K562 (cell line): ENCODE results near the gene MIEF1. TPM values are rescaled to one million over a fixed set of nuclear protein-coding genes. Genes with fewer than 3 reads are reported as not detected.

Experiments used
- C11orf30 ChIP-seq: fragments of 450-650 bp; IDR thresholded peaks from 2 replicates; pipeline ENCODE4 v1.6.1; 2016; ENCODE audit warnings: low read depth, mild to moderate bottlenecking
- CBX5 ChIP-seq: IDR thresholded peaks from 2 replicates; pipeline ENCODE4 v1.6.1; 2014; ENCODE audit warnings: low read depth, borderline replicate concordance
- CBX8 ChIP-seq: fragments of 200-600 bp; sonication (generic); IDR thresholded peaks from 2 replicates; pipeline ENCODE4 v1.6.1; 2012; ENCODE audit warnings: borderline replicate concordance, mixed run types, low read depth, mild to moderate bottlenecking, moderate library complexity, mixed read lengths, low read length, control low read depth, inconsistent platforms; ENCODE audit not compliant: poor library complexity, severe bottlenecking; ENCODE audit errors: extremely low read depth
- CREB1 ChIP-seq, 2 experiments: sonication (generic) in 1 of 2; formaldehyde crosslinking in 1 of 2; IDR thresholded peaks; 2 replicates each; pipeline versions ENCODE4 v1.6.1 to v1.8.0; 2012 to 2022; ENCODE audit warnings: inconsistent platforms in 1 of 2, mild to moderate bottlenecking in 1 of 2, missing genetic modification reagents in 1 of 2, moderate library complexity in 1 of 2
- E2F5 ChIP-seq: sonication (generic); formaldehyde crosslinking; IDR thresholded peaks from 2 replicates; pipeline ENCODE4 v1.8.0; 2022; ENCODE audit warnings: mild to moderate bottlenecking, missing genetic modification reagents
- E2F8 ChIP-seq: fragments of 450-650 bp; IDR thresholded peaks from 2 replicates; pipeline ENCODE4 v1.7.1; 2018; ENCODE audit warnings: mild to moderate bottlenecking, low read depth; ENCODE audit not compliant: partially characterized antibody
- HDAC6 ChIP-seq: IDR thresholded peaks from 2 replicates; pipeline ENCODE4 v1.6.1; 2012; ENCODE audit warnings: low read depth, mild to moderate bottlenecking, control low read depth, inconsistent platforms, low read length, moderate library complexity
- HNRNPLL ChIP-seq: fragments of 200-400 bp; formaldehyde crosslinking; IDR thresholded peaks from 2 replicates; pipeline ENCODE4 v1.6.1; 2017; ENCODE audit warnings: low read length, low read depth, mild to moderate bottlenecking; ENCODE audit not compliant: poor library complexity, severe bottlenecking
- MNT ChIP-seq, 2 experiments: fragments of 450-650 bp; conservative IDR thresholded peaks; 2 replicates each; pipeline ENCODE4 v1.6.1; 2017; ENCODE audit warnings: mild to moderate bottlenecking in 2 of 2, moderate library complexity in 2 of 2
- NRF1 ChIP-seq, 2 experiments: fragments of 450-650 bp; IDR thresholded peaks in 1 of 2; conservative IDR thresholded peaks in 1 of 2; 2 replicates each; pipeline ENCODE4 v1.6.1; 2014; ENCODE audit warnings: mild to moderate bottlenecking in 2 of 2
- RFX5 ChIP-seq: IDR thresholded peaks from 2 replicates; pipeline ENCODE4 v1.6.1; 2011; ENCODE audit warnings: low read depth, mild to moderate bottlenecking, improper control_type of control experiment, low read length
- SRF ChIP-seq, 2 experiments: fragments of 250-450, 450-650 bp in 1 of 2; sonication (Bioruptor Pico) in 1 of 2; sonication (generic) in 1 of 2; formaldehyde crosslinking; IDR thresholded peaks; 2 replicates each; pipeline versions ENCODE4 v1.5.0 to v1.5.1; 2020 to 2022; ENCODE audit warnings: mild to moderate bottlenecking in 1 of 2, missing genetic modification reagents in 1 of 2
- ZBTB33 ChIP-seq: sonication (generic); formaldehyde crosslinking; IDR thresholded peaks from 2 replicates; pipeline ENCODE4 v1.8.1; 2023; ENCODE audit warnings: mild to moderate bottlenecking, missing genetic modification reagents
- ZKSCAN8 ChIP-seq: fragments of 200-800 bp; sonication (Bioruptor generic); IDR thresholded peaks from 2 replicates; pipeline ENCODE4 v1.6.1; 2016; ENCODE audit warnings: missing genetic modification characterization, missing compliant biosample characterization
- ZNF134 ChIP-seq: fragments of 250-450 bp; sonication (Bioruptor Pico); conservative IDR thresholded peaks from 2 replicates; pipeline ENCODE4 v1.4.0; 2020
- ZNF274 ChIP-seq: IDR thresholded peaks from 2 replicates; pipeline ENCODE4 v1.6.1; 2011; ENCODE audit warnings: low read depth, mild to moderate bottlenecking, low read length, moderate library complexity, borderline replicate concordance
- ZNF444 ChIP-seq: fragments of 250-450 bp; sonication (Bioruptor Pico); IDR thresholded peaks from 2 replicates; pipeline ENCODE4 v1.4.0; 2020; ENCODE audit warnings: mild to moderate bottlenecking, moderate library complexity
- ZNF77 ChIP-seq: fragments of 250-450 bp; sonication (Bioruptor Pico); IDR thresholded peaks from 2 replicates; pipeline ENCODE4 v1.5.0; 2020
- polyA plus RNA-seq, 8 experiments: library from polyadenylated mRNA; depleted of rRNA in 4 of 8; stranded (reverse) in 5 of 8; unstranded in 3 of 8; fragments of >200 nt; fragmentation: Nextera tagmentation in 2 of 8; fragmentation: Illumina TruSeq in 1 of 8; extraction: Ambion mirVana in 2 of 8; extraction: Trizol in 1 of 8; gene quantifications; 2 replicates each; pipeline versions ENCODE4 v1.2.1 to v1.2.3, GENCODE V29; 2011 to 2014; ENCODE audit warnings: inconsistent platforms in 1 of 8, missing spikeins in 1 of 8
- total RNA-seq, 7 experiments: library from RNA; depleted of rRNA in 6 of 7; stranded (reverse); fragments of >200 nt in 6 of 7; fragmentation: Illumina TruSeq in 2 of 7; extraction: Trizol in 2 of 7; gene quantifications; 2 replicates each; pipeline versions ENCODE4 v1.2.1 to v1.2.3, GENCODE V29; 2011 to 2021; ENCODE audit warnings: low replicate concordance in 1 of 7

Gene MIEF1
- total and polyA plus RNA-seq, 9 of the 15 experiments (the other 6 are each of a cell fraction or from before 2014, with no cell fraction given), result 10.9 to 51.8 (median 25.5) TPM

- TF ChIP-seq MNT (conservative IDR thresholded peaks at IDR 0.05) (peak; percentile 69 to 83), HNRNPLL (peak; percentile 60), E2F5 (CRISPR knock-in tag) (no peak), ZBTB33 (CRISPR knock-in tag) (no peak), NRF1 (conservative IDR thresholded peaks at IDR 0.05 in 1 of 2, IDR thresholded peaks at IDR 0.05 in 1 of 2) (peak; percentile 94 to 95), E2F8 (peak; percentile 75), HDAC6 (no peak), ZNF444 (no peak), RFX5 (no peak), C11orf30 (no peak), CBX5 (no peak), CREB1 (IDR thresholded peaks at IDR 0.05) (0 out of 2 replicates have a peak, but pooled peaks have one; percentile 11), CREB1 (CRISPR knock-in tag; IDR thresholded peaks at IDR 0.05) (no peak; the same call in 1 of the 2 replicates), ZKSCAN8 (CRISPR knock-in tag) (no peak), ZNF134 (CRISPR knock-in tag) (no peak), ZNF77 (CRISPR knock-in tag) (no peak), CBX8 (no peak), SRF (CRISPR knock-in tag; IDR thresholded peaks at IDR 0.05) (peak in 1 of 2 experiments; percentile 61; a peak in 1 of 4 replicates), ZNF274 (no peak)
Measured at GRCh38 chr22:39532215-39533073, 30.4 kb downstream of the MIEF1 start, which contains the start of gene RPS19BP1 (continued).
